ENCODE results near the gene RAB11A. TPM values are rescaled to one million over a fixed set of nuclear protein-coding genes. Genes with fewer than 3 reads are reported as not detected.

RAB11A gene
- polyA plus RNA-seq, 1 experiment, result 165 TPM

DNA sequence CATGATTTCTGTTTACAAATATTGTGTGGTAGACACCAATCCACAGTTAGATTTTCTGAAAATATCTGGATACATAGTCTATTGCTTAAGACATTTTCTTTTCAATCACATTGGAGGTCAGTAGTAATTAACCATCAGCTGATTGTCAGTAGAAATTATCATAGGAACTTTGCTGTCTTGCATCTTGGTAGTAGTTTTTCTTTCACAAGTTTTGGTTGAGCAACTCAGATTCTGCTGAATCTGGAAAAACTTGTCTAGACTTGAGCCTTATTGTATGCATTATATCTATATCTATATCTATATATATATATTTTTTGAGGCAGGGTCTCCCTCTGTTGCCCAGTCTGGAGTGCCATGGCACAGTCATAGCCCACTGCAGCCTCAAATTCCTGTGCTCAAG is 4.0 kb downstream of the RAB11A start:
- H3K4me3 ChIP-seq (ENCODE audit: low read depth, low read length), result no peak overlapping the region
- ChIA-PET CTCF (interaction anchor here (0.7 to 1.8 kb wide), 2 partner anchors 17 to 415 kb away, joined by 3 to 4 read pairs; no protein-coding TSS in a partner anchor), POLR2A (no interaction called here)
- DNase-seq (ENCODE audit: low read depth), result no peak
- TF ChIP-seq, protein P1, sequence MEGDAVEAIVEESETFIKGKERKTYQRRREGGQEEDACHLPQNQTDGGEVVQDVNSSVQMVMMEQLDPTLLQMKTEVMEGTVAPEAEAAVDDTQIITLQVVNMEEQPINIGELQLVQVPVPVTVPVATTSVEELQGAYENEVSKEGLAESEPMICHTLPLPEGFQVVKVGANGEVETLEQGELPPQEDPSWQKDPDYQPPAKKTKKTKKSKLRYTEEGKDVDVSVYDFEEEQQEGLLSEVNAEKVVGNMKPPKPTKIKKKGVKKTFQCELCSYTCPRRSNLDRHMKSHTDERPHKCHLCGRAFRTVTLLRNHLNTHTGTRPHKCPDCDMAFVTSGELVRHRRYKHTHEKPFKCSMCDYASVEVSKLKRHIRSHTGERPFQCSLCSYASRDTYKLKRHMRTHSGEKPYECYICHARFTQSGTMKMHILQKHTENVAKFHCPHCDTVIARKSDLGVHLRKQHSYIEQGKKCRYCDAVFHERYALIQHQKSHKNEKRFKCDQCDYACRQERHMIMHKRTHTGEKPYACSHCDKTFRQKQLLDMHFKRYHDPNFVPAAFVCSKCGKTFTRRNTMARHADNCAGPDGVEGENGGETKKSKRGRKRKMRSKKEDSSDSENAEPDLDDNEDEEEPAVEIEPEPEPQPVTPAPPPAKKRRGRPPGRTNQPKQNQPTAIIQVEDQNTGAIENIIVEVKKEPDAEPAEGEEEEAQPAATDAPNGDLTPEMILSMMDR (IDR thresholded peaks at IDR 0.05; ENCODE audit: insufficient read depth, low read depth, low read length), result no peak
- H3K27me3 ChIP-seq (ENCODE audit: control insufficient read depth, insufficient read depth, low read length), result no peaks in the 10 kb centered on the region
- H3K36me3 ChIP-seq (ENCODE audit: control insufficient read depth, insufficient read depth, low read length), result peaks cover 5% of the 10 kb centered on the region; the same call in 1 of the 2 replicates

DNA sequence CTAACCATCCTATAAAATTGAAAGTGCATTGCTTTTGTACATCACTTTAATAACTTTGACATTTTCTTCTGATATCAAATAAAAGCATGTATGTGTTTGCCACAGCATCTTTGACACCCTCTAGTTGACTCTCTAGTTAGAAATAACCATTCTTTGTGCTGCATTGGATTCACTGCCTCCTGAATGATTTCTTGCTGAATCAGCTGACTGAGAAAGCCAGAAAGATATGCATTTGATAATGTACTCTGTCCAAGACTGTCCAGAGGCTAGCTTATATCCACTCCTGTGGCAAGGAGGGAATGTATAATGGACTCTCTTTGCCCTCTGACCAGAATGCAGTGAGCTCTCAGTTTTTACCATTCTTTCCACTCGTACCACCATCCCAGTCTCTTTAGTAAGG is 6.2 kb downstream of the RAB11A start:
- TF ChIP-seq, protein P1 (IDR thresholded peaks at IDR 0.05; ENCODE audit: insufficient read depth, low read depth, low read length), result no peak
- peaks cover 9% of the 10 kb centered on the region for H3K36me3 ChIP-seq (ENCODE audit: control insufficient read depth, insufficient read depth, low read length)
- ChIA-PET POLR2A (no interaction called here), CTCF (no interaction called here)
- DNase-seq (ENCODE audit: low read depth), result no peak
- no peak overlapping the region for H3K4me3 ChIP-seq (ENCODE audit: low read depth, low read length)
- H3K27me3 ChIP-seq (ENCODE audit: control insufficient read depth, insufficient read depth, low read length), result no peaks in the 10 kb centered on the region

DNA sequence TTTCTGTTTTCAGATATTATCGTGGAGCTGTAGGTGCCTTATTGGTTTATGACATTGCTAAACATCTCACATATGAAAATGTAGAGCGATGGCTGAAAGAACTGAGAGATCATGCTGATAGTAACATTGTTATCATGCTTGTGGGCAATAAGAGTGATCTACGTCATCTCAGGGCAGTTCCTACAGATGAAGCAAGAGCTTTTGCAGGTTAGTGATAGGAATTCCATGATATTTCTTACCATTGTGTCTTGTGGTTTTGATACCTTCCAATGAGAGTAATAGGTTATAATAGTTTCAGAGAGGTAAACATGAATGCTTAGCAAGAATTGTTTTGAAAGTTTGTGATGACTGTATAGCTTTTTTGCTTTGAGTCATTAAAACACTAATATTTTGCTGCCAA is 8.5 kb downstream of the RAB11A start:
- TF ChIP-seq, protein P1 (IDR thresholded peaks at IDR 0.05; ENCODE audit: insufficient read depth, low read depth, low read length), result no peak
- ChIA-PET POLR2A (no interaction called here), CTCF (interaction anchor here (0.6 kb wide), 2 partner anchors 21 to 607 kb away, joined by 3 to 4 read pairs; no protein-coding TSS in a partner anchor)
- Histone ChIP-seq H3K36me3 (ENCODE audit: control insufficient read depth, insufficient read depth, low read length) (peaks cover 9% of the 10 kb centered on the region), H3K4me3 (ENCODE audit: low read depth, low read length) (no peak overlapping the region), H3K27me3 (ENCODE audit: control insufficient read depth, insufficient read depth, low read length) (no peaks in the 10 kb centered on the region)
- DNase-seq (ENCODE audit: low read depth), result no peak

DNA sequence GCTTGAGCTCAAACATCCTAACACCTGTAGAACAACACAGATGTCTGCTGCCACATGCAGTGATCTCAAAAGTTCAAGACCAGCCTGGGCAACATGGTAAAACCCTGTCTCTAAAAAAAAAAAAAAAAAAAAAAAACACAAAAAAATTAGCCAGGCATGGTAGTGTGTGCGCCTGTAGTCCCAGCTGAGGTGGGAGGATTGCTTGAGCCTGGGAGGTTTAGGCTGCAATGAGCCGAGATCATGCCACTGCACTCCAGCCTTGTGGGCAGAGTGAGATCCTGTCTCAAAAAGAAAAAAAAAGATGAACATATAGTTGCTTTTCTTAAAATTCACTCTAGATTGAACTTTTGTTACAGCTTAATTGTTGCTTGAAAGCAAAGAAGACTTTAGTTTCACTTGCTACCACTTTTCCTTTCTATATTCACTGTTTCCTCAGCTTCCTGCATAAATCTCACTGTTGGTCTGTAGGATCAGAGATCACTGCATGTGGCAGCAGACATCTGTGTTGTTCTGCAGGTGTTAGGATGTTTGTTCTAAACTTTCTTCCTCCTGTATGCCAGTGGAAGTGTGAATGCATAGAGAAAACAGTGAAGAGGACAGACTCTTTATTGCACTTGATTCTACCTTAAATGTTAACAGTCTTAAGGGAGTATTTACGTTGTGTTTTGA is 12.6 kb downstream of the RAB11A start:
- no peak for DNase-seq (ENCODE audit: low read depth)
- Histone ChIP-seq H3K4me3 (ENCODE audit: low read depth, low read length) (no peak overlapping the region), H3K27me3 (ENCODE audit: control insufficient read depth, insufficient read depth, low read length) (no peaks in the 10 kb centered on the region), H3K36me3 (ENCODE audit: control insufficient read depth, insufficient read depth, low read length) (peaks cover 5% of the 10 kb centered on the region)
- TF ChIP-seq, protein P1 (IDR thresholded peaks at IDR 0.05; ENCODE audit: insufficient read depth, low read depth, low read length), result no peak
- POLR2A ChIA-PET, result no interaction called here
- CTCF ChIA-PET, result interaction anchor here (0.6 to 1.3 kb wide), 3 partner anchors 10 to 71 kb away, joined by 3 to 5 read pairs (median 4); no protein-coding TSS in a partner anchor

DNA sequence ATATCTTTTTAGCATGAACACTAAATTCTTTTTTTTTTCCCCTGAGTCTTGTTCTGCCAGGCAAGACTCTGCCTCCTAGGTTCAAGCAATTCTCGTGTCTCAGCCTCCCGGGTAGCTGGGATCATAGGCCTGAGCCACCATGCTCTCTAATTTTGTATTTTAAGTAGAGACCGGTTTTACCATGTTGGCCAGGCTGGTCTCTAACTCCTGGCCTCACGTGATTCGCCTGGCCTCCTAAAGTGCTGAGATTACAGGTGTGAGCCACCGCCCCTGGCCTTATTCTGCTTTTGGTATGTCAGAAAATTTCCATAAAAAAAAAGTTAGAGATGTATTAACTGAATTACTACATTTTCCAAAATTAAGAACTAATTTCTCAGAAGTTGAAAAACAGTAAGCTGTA is 14.3 kb downstream of the RAB11A start:
- Histone ChIP-seq H3K27me3 (ENCODE audit: control insufficient read depth, insufficient read depth, low read length) (no peaks in the 10 kb centered on the region), H3K36me3 (ENCODE audit: control insufficient read depth, insufficient read depth, low read length) (peaks cover 4% of the 10 kb centered on the region), H3K4me3 (ENCODE audit: low read depth, low read length) (no peak overlapping the region)
- no peak for DNase-seq (ENCODE audit: low read depth)
- TF ChIP-seq, protein P1 (IDR thresholded peaks at IDR 0.05; ENCODE audit: insufficient read depth, low read depth, low read length), result no peak
- CTCF ChIA-PET, result no interaction called here
- POLR2A ChIA-PET, result no interaction called here
